ENCODE measurements around the gene CHRNE. TPM values are rescaled to one million over a fixed set of nuclear protein-coding genes. Genes with fewer than 3 reads are reported as not detected.
"Not testable (repeated sequence)": the region's sequence is repeated elsewhere in the genome, so short reads cannot be mapped to it uniquely, and the experiment has no call there.

The CHRNE gene
- polyA plus RNA-seq, 3 donors, result 1.1 to 2.7 (median 1.4) TPM

DNA sequence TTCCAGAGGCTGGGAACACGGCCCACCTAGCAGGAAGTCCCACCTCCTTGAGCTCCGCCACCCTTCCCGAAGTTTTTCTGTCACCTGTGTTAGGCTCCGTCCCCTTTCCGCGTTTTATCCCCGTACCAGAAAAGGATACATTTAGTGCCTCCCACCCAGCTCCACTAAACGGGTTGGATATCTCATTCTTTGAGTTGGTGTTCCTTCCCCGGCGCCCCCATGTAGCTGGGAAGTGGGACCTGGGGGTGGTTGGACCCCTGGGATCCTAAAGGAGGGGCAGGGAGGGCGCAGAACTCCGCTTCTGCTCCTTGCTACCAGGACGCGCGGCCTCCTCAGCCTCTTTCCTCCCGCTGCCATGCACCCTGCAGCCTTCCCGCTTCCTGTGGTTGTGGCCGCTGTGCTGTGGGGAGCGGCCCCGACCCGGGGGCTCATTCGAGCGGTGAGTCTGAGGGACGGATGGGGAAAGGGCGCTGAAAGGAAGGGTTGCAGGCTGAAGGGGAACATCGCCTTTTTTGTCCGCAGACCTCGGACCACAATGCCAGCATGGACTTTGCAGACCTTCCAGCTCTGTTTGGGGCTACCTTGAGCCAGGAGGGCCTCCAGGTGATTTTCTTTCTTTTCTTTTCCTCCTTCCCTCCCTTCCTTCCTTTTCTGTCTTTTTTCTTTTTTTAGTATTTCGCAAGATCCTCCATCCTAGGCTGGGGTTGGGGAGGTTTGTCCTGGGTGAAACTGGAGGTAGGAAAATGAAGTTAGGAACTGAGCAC, 37.8 kb upstream of the CHRNE start:
- no peak for DNase-seq

DNA sequence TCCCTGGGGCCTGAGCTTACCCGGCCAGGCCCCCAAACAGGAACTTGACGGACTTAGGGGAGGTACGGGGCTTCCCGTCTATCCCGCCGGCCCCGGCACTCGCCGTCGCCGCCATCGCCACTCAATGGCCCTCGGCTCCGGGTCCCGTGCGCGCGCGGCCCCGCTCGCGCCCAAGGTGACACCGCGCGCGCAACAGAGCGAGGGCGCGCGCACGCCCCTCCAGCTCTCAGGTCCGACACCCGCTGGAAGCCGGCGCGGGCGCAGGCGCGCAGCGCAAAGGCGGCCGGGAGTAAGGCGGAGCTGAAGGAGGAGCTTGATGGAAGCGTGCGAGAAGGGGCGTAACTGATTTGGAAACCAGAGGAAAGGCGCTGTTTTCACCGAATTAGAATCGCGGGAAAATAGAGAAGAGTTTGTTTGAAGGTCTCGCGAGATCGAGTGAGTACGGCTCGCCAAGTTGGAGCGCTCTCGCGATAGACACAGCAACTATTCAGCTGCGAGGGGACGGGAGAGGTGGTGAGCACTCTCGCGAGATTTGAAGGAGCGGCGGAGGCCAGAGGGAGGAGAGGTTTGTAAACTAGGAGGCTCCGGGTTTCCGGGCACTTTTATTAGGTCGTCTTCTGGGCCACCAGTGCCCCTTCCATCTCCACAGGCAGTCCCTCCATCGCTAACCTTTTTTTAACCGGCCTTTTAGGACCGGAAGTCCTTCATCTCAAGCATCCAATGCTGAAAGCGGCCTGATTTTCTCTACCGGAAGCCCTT, 37.1 kb upstream of the CHRNE start, which contains the start of the genes RNF167 and SLC25A11:
RNF167 (plus strand) TSS at position 473 of the 759 bp plus-strand sequence. CDS start 642 bp downstream, outside the sequence.
SLC25A11 (minus strand) TSS at position 251 of the 759 bp plus-strand sequence; CDS start at position 115, 136 bp downstream.
- peak; percentile 100 for DNase-seq

DNA sequence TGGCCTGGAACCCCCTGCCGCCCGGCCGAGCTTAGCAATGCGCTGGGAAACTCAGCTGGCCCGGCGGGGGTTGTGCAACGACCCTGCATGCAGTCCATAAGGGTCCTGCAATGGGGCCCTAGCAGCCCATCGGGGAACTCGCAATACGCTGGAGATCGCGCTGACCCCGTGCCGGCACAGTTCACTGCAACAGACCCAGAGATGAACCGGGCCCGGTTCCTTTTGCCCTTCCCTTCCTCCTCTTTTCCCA, 36.6 kb upstream of the CHRNE start:
- DNase-seq, result no peak

DNA sequence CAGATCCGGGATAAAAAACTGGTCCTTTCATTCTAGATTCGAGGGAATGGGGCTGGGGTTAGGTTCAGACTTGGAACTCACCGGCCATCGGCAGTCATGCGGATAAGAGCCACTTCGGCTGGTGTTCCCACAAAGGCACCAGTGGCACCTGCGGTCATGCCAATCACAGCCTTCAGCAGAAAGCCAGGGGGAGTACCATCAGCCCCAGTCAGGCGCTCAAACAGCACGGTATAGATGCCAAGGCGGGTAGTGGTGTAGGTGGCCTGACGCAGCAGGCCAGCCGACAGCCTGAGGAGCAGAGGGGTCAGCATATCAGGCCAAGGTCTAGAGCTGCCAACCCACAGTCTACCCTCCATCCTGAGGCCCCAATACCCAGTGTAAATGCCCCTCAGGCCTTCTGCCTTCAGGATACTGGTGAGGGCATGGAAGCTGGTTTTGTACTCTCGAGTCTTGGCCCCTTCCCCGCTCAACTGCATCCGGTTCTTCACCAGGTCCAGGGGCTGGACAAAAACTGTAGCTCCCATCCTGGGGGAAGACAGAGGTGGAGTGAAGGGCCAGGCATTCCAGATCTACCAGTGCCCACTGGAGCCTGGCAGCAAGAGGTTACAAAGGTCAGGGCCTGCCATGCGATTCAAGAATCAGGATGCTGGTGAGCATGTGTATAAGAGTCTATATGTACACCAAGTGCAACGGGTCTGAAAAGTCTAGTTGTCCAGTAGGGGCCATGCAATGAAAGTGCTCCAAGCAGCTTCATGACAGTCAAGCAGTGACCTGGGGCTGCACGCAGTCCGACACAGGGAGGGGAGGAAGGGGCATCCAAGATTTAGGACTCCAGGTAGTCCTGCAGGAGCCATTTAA, 36.0 kb upstream of the CHRNE start:
- DNase-seq, result no peak

DNA sequence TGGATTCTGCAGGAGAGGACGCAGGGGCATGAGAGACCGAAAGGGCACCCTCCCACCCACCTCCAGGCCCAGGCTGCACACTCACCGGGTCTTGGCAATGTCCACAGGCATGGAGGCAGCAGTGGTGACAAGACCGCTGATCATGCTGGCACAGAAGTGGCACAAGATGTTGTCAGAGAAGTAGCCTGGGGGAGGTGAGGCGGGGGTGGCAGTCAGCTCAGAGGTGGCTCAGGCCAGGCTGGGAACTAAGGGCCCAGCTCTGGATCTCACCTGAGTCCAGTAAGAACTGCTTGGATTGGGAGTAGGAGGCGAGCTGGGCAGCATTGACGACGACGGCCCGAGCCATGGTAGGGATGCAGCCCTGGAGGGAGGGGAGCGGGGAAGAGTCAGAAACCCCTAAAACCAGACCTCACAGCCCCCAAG, 35.2 kb upstream of the CHRNE start:
- DNase-seq, result no peak

DNA sequence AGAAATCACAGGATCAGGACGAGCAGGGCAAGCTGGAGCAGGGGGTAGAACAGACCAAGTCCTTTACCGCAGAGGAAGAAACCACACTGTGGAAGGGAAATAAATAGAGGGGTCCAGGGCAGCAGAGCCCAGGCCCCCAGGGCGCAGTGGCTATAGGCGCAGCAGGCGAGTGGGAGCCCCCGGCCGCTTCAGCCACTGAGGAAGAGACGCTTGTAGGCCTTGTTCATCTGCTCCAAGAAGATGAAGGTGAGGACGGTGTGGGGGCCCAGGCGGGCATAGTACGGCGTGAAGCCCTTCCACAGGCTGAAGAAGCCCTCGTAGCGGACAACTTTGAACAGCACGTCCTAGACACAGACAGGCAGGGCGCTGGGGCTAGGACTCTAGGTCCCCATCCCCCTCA, 34.7 kb upstream of the CHRNE start:
- no peak for DNase-seq

DNA sequence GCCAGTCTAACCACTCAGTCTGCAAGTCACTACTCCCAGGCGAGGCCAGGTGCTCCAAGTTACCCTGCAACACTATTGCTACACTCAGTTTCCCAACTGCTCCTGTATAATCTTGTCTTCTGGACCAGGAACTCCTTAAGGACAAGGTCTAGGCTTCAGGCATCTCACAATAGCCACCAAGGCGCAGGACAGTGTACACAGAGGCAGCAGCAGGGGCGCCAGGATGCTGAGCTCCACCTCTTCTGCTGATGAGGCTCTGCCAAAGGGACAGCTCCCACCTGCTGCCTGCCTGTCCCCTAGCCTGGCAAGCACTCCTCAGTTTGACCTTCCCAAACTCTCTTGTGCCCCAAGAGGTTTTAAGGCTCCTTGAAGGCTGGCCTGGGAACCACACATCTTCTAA, 33.5 kb upstream of the CHRNE start:
- no peak for DNase-seq

DNA sequence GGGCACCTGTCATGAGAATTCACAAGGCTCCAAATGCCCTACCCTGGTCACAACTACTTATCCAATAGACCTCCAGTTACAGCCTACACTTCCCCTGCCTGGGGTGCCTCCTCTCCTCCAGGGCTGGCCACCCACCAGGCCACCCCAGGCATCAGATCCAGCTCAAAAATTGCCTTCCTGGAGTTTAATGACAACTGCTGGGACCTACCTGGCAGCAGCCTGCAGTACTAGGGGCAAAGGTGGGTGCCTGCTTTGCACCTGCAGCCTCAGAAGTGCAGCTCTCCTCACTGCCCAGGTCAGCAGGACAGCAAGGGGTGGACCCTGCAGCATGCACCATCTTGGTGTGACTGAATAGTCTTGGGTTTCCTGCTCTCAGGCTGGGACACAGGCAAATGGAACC, 32.8 kb upstream of the CHRNE start:
- no peak for DNase-seq

DNA sequence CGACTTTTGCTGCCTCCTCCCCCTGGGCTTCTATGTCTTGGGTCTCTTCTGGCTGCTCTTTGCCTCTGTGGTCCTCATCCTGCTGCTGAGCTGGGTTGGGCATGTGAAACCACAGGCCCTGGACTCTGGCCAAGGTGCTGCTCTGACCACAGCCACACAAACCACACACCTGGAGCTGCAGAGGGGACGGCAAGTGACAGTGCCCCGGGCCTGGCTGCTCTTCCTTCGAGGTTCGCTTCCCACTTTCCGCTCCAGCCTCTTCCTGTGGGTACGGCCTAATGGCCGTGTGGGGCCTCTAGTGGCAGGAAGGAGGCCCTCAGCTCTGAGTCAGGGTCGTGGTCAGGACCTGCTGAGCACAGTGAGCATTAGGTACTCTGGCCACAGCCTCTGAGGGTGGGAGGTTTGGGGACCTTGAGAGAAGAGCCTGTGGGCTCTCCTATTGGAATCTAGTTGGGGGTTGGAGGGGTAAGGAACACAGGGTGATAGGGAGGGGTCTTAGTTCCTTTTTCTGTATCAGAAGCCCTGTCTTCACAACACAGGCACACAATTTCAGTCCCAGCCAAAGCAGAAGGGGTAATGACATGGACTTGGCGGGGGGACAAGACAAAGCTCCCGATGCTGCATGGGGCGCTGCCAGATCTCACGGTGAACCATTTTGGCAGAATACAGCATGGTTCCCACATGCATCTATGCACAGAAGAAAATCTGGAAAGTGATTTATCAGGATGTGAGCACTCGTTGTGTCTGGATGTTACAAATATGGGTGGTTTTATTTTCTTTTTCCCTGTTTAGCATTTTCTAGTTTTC, 31.5 kb upstream of the CHRNE start:
- no peak for DNase-seq

DNA sequence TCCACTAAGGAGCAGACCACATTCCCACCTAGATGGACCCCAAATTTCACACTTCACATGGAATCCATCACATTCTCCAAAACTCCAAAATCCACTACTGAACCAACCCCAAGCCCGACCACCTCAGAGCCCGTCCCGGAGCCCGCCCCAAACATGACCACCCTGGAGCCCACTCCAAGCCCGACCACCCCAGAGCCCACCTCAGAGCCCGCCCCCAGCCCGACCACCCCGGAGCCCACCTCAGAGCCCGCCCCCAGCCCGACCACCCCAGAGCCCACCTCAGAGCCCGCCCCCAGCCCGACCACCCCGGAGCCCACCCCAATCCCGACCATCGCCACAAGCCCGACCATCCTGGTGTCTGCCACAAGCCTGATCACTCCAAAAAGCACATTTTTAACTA, 30.7 kb upstream of the CHRNE start:
- no peak for DNase-seq

DNA sequence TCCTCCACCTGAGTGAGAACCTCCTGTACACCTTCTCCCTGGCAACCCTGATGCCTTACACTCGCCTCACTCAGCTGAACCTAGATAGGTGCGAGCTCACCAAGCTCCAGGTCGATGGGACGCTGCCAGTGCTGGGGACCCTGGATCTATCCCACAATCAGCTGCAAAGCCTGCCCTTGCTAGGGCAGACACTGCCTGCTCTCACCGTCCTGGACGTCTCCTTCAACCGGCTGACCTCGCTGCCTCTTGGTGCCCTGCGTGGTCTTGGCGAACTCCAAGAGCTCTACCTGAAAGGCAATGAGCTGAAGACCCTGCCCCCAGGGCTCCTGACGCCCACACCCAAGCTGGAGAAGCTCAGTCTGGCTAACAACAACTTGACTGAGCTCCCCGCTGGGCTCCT, 29.9 kb upstream of the CHRNE start:
- DNase-seq, result no peak

DNA sequence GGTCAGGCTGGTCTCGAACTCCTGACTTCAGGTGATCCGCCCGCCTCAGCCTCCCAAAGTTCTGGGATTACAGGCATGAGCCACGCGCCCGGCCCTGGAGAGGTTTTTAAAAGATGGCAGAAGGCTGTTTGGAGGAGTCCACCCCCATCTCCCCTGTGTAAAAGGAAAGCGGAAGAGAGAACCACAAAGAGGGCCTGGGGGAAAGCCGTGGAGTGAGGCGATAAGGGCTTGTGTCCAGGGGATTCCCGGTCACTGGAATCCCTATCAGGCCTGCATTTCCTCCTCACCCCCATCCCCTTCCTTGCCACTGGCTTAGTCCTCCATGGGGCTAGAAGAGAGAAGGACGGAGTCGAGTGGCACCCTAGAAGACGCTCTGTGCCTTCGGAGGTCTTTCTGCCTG, 29.1 kb upstream of the CHRNE start, which contains the start of gene GP1BA:
GP1BA (plus strand) TSS at position 315 of the 400 bp plus-strand sequence. CDS start 328 bp downstream, outside the sequence.
- no peak for DNase-seq

DNA sequence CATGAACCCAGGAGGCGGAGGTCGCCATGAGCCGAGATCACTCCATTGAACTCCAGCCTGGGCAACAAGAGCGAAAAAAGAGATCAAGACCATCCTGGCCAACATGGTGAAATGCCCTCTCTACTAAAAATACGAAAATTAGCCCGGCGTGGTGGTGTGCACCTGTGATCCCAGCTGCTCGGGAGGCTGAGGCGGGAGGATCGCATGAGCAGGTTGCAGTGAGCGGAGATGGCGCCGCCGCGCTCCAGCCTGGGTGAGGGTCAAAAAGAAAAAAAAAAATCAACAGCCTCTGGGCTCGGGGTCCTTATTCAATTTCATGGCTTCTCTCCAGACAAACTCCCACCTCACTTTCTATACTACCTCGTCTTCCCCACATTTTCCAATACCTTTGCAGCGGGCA, 26.0 kb upstream of the CHRNE start:
- DNase-seq, result no peak

DNA sequence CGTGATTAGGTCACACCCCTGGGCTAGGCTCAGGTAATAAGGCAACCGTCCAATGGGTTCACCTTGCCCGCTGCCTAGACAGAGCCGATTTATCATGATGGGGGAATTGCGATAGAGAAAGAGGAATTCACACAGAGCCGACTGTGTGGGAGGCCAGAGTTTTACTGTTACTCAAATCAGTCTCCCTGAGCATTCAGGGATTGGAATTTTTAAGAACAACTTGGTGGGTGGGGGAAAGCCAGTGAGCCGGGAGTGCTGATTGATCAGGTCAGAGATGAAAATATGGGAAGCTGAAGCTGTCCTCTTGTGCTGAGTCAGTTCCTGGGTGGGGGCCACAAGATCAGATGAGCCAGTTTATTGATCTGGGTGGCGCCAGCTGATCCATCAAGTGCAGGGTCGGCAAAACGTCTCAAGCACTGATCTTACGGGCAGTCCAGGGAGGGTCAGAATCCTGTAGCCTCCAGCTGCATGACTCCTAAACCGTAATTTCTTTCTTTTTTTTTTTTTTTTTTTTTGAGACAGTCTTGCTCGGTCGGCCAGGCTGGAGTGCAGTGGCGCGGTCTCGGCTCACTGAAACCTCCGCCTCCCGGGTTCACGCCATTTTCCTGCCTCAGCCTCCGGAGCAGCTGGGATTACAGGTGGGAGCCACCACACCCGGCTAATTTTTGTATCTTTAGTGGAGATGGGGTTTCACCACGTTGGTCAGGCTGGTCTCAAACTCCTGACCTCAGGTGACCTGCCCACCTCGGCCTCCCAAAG, 23.9 kb upstream of the CHRNE start:
- DNase-seq, result not testable (repeated sequence)

DNA sequence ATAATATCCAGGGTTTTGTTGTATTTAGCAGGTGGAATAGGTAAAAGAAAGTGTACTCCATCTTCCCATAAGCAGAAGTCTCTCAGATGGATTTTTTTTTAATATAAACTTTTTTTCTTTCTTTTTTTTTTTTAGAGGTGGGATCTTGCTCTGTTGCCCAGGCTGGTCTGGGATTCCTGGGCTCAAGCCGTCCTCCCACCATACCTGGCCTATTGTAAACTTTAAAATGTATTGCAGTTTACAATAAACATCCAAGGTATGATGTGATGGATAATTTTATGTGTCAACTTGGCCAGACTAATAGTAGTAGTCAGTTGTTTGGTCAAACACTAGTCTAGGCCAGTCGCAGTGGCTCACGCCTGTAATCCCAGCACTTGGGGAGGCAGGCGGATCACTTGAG, 18.4 kb upstream of the CHRNE start:
- no peak for DNase-seq

DNA sequence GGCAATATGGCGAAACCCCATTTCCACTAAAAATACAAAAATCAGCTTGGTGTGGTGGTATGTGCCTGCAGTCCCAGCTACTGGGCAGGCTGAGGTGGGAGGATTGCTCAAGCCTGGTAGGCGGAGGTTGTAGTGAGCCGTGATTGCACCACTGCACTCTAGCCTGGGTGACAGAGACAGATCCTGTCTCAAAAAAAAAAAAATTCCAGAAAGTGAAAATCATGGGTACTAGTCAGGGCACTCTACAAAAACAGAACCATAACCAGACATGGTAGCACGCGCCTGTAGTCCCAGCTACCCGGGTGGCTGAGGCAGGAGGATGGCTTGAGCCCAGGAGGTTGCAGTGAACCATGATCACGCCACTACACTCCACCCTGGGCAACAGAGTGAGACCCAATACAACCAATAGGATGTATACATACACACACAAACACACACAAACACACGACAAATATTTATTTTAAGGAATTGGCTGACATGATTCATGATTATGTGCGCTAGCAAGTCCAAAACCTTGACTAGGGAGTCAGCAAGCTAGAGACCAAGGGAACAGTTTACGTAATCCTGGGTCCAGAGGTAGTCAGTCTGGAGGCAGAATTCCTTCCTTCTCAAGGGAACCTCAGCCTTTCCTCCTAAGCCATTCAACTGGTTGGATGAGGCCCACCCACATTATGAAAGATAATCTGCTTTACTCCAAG, 17.6 kb upstream of the CHRNE start:
- no peak for DNase-seq

DNA sequence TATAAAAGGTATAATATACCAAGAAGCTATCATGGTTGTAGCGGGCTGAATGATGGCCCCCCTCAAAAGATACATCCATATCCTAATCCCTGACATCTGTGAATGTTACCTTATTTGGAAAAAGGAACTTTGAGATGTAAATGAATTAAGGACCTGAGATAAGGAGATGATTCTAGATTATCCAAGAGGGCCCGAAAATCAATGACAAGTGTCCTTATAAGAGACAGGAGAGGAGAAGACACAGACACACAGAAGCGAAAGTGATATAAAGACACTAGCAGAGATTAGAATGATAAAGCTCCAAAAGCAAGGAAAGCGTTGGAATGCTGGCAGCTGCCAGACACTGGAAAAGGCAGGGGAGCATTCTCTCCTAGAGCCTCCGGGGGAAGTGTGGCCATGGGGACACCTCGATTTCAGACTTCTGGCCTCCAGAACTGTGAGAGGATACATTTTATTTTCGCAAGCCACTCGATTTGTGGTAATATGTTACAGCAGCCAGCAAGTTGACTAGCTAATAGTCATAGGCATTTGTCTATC, 16.7 kb upstream of the CHRNE start:
- no peak for DNase-seq

DNA sequence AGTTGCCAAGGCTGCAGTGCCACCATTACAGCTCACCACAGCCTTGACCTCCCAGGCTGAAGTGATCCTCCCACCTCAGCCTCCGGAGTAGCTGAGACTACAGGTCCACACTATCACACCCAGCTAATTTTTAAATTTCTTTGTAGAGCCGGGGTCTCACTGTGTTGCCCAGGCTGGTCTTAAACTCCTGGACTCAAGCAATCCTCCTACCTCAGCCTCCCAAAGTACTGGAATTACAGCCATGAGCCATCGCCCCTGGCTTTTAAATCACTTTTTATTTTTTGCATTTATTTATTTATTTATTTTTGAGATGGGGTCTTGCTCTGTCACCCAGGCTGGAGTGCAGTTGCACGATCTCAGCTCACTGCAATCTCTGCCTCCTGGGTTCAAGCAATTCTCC, 11.7 kb upstream of the CHRNE start:
- not testable (repeated sequence) for DNase-seq

DNA sequence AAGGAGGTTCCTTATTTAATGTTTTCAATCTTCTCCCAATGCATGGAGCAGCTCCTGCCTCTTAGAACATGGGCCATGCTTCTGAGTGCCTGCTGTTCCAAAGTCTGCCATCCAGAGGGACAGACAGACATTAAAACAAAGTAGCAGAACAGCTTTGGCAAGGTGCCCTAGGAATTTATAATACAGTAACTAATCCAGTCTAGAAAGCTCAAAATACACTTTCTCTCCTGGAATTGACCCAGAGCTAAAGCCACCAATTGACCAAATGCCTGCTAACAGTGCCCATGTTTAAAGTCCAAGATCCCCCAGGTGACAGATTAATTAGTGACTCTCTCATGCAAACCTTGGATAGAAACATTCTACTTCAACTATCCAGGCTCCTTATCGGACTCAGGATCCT, 11.1 kb upstream of the CHRNE start:
- DNase-seq, result no peak
